Peyer's patch (tissue), 4 donors: ENCODE data around the gene ARHGEF16. TPM values are rescaled to one million over a fixed set of nuclear protein-coding genes. Genes with fewer than 3 reads are reported as not detected.

Experiments used
- DNase-seq, 3 donors: peaks; one replicate each; pipeline ENCODE4 v3.0.0-alpha.2; 2017 to 2019
- H3K27ac ChIP-seq, 4 donors: fragments of 200-600 bp; sonication (generic); one replicate each; pipeline ENCODE4 v1.5.1; 2016 to 2019
- H3K27me3 ChIP-seq, 2 donors: fragments of 200-600 bp; sonication (generic); one replicate each; pipeline ENCODE4 v1.5.1; 2019
- H3K36me3 ChIP-seq, 3 donors: fragments of 200-600 bp; sonication (generic); one replicate each; pipeline ENCODE4 v1.5.1; 2016 to 2019
- H3K4me1 ChIP-seq, 4 donors: fragments of 200-600 bp; sonication (generic); one replicate each; pipeline ENCODE4 v1.5.1; 2016 to 2019
- H3K4me3 ChIP-seq, 4 donors: fragments of 200-600 bp; sonication (generic); 1 replicate in 3 of 4; 2 replicates in 1 of 4; pipeline ENCODE4 v1.5.1; 2016 to 2019; ENCODE audit warnings: mild to moderate bottlenecking in 1 of 4
- H3K9me3 ChIP-seq, 4 donors: fragments of 200-600 bp; sonication (generic); one replicate each; pipeline ENCODE4 v1.5.1; 2016 to 2019; ENCODE audit warnings: mild to moderate bottlenecking in 1 of 4
- POLR2A ChIP-seq, 2 donors: fragments of 450-650 bp; IDR thresholded peaks; one replicate each; pipeline ENCODE4 v1.5.1; 2017; ENCODE audit warnings: antibody characterized with exemption in 2 of 2, mild to moderate bottlenecking in 2 of 2, moderate library complexity in 2 of 2
- total RNA-seq, 4 donors: library from RNA; depleted of rRNA; stranded (reverse); fragments of >200 nt; gene quantifications; one replicate each; pipeline ENCODE4 v1.1.0, GENCODE V29; 2016
- TF ChIP-seq, protein P1 (sequence below), 6 experiments: fragments of 450-650 bp in 4 of 6; fragments of 200-600 bp in 2 of 6; sonication (generic) in 1 of 6; IDR thresholded peaks; one replicate each; pipeline ENCODE4 v1.5.1; 2017 to 2019; ENCODE audit warnings: antibody characterized with exemption in 6 of 6, mild to moderate bottlenecking in 3 of 6, moderate library complexity in 1 of 6

ARHGEF16 gene
- total RNA-seq, 4 donors from 2014 or later = 43.7 to 225 (median 182) TPM

DNA sequence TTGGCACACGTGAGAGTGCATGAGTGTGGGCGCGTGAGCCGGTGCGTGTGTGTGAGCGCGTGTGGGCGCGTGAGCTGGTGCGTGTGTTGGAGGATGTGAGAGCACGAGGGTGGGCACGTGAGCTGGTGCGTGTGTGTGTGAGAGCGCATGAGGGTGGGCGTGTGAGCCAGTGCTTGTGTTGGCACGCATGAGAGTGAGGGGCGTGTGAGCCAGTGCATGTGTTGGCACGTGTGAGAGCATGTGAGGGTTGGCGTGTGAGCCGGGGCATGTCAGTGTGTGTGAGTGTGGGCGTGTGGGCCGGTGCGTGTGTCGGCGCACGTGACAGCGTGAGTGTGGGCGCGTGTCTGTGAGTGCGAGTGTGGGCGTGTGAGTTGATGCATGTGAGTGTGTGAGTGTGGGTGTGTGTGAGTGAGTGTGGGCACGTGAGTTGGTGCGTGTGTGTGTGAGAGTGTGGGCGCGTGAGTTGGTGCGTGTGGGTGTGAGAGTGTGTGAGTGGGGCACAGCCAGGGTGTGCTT is 45.7 kb upstream of the ARHGEF16 start:
- Histone ChIP-seq H3K4me1 (no peaks in the 10 kb centered on the region), H3K27me3 (no peaks in the 10 kb centered on the region), H3K9me3 (no peaks in the 10 kb centered on the region), H3K4me3 (no peak overlapping the region), H3K27ac (no peak overlapping the region), H3K36me3 (no peaks in the 10 kb centered on the region)
- TF ChIP-seq POLR2A (IDR thresholded peaks at IDR 0.05) = no peak
- TF ChIP-seq, protein P1, sequence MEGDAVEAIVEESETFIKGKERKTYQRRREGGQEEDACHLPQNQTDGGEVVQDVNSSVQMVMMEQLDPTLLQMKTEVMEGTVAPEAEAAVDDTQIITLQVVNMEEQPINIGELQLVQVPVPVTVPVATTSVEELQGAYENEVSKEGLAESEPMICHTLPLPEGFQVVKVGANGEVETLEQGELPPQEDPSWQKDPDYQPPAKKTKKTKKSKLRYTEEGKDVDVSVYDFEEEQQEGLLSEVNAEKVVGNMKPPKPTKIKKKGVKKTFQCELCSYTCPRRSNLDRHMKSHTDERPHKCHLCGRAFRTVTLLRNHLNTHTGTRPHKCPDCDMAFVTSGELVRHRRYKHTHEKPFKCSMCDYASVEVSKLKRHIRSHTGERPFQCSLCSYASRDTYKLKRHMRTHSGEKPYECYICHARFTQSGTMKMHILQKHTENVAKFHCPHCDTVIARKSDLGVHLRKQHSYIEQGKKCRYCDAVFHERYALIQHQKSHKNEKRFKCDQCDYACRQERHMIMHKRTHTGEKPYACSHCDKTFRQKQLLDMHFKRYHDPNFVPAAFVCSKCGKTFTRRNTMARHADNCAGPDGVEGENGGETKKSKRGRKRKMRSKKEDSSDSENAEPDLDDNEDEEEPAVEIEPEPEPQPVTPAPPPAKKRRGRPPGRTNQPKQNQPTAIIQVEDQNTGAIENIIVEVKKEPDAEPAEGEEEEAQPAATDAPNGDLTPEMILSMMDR (IDR thresholded peaks at IDR 0.05) = no peak
- DNase-seq = no peak

DNA sequence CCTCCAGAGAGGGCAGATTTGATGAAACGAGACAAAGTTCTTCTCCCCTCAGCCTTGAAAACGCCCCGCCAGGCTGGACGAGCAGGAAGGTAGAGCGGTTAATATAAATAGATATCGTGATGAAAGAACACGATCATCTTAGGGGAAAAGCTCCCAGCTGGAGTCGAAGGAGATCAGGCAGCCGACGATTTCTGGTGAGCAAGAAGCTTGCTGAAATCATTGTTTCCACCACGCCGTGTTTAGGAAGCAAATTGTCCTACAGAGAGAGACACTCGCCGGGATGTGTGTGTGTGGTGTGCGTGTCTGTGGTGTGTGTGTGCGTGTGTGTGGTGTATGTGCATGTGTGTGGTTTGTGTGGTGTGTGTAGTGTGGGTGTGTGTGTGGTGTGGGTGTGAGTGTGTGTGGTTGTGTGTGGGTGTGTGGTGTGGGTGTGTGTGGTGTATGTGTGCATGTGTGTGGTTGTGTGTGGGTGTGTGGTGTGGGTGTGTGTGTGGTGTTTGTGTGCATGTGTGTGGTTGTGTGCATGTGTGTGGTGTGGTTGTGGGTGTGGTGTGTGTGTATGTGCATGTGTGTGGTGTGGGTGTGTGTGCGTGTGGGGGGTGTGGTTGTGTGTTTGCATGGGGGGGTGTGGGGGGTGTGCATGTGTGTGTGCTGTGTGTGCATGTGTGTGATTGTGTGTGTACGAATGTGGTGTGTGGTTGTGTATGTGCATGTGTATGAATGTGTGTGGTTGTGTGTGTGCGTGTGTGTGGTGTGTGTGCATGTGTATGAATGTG is 44.9 kb upstream of the ARHGEF16 start:
- no peaks in the 10 kb centered on the region for H3K27me3 ChIP-seq
- no peak overlapping the region for H3K4me3 ChIP-seq
- TF ChIP-seq, protein P1 (IDR thresholded peaks at IDR 0.05) = no peak
- TF ChIP-seq POLR2A (IDR thresholded peaks at IDR 0.05) = no peak
- H3K36me3 ChIP-seq = no peaks in the 10 kb centered on the region
- no peak for DNase-seq
- H3K27ac ChIP-seq = no peak overlapping the region
- H3K9me3 ChIP-seq = no peaks in the 10 kb centered on the region
- no peaks in the 10 kb centered on the region for H3K4me1 ChIP-seq

DNA sequence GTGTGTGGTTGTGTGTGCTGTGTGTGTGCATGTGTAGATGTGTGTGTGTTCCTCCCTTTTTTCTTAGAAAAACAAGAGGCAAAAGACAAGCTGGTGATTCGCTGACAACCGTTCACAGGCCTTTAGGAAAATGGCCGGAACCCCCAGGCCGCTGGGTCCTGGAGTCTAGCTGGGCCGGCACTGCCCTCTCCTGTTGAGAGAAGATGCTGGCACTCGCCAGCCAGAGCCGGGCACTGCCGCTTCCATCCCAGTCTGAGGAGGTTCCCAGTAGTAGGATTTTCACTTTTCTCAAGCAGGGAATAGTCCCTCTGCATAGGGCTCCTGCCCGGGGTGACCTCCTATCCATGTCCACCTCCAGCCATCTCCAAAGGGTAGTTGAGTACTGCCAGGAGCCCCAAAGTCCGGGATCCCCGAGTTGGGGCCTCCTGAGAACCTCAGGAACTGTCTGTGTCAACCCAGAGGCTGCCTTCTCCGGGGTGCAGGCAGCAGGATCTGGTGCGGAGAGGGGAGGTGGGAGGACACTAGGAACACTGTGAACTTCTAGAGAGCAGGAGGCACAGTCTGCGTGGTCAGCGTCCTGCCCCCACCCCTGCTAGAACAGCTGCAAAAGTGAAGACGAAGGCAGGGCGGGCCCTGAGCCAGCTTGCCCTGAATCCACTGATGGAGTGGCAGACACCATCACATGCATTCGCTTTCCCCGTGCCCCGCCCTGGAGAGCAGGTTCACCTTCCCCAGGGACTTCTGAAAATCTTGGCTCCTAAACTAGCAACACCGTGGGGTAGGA is 44.1 kb upstream of the ARHGEF16 start:
- H3K36me3 ChIP-seq = no peaks in the 10 kb centered on the region
- no peaks in the 10 kb centered on the region for H3K9me3 ChIP-seq
- H3K4me3 ChIP-seq = no peak overlapping the region
- H3K27ac ChIP-seq = no peak overlapping the region
- no peaks in the 10 kb centered on the region for H3K4me1 ChIP-seq
- TF ChIP-seq, protein P1 (IDR thresholded peaks at IDR 0.05) = peak in 4 of 6 experiments; percentile 39 to 74 (median 68)
- TF ChIP-seq POLR2A (IDR thresholded peaks at IDR 0.05) = no peak
- DNase-seq = peak in 2 of 3 donors; percentile 59 to 71
- no peaks in the 10 kb centered on the region for H3K27me3 ChIP-seq

DNA sequence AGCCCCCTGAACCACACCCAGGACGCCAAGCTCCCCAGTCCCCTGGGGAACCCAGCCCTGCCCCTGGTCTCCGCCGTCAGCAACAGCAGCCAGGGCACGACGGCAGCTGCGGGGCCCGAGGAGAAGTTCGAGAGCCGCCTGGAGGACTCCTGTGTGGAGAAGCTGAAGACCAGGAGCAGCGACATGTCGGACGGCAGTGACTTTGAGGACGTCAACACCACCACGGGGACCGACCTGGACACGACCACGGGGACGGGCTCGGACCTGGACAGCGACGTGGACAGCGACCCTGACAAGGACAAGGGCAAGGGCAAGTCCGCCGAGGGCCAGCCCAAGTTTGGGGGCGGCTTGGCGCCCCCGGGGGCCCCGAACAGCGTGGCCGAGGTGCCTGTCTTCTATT is 42.7 kb upstream of the ARHGEF16 start:
- Histone ChIP-seq H3K9me3 (peaks cover 0 to 7% (median 3%) of the 10 kb centered on the region in 4 donors), H3K27me3 (no peaks in the 10 kb centered on the region), H3K36me3 (no peaks in the 10 kb centered on the region), H3K4me1 (no peaks in the 10 kb centered on the region), H3K4me3 (no peak overlapping the region), H3K27ac (no peak overlapping the region)
- TF ChIP-seq POLR2A (IDR thresholded peaks at IDR 0.05) = no peak
- TF ChIP-seq, protein P1 (IDR thresholded peaks at IDR 0.05) = no peak
- DNase-seq = no peak

DNA sequence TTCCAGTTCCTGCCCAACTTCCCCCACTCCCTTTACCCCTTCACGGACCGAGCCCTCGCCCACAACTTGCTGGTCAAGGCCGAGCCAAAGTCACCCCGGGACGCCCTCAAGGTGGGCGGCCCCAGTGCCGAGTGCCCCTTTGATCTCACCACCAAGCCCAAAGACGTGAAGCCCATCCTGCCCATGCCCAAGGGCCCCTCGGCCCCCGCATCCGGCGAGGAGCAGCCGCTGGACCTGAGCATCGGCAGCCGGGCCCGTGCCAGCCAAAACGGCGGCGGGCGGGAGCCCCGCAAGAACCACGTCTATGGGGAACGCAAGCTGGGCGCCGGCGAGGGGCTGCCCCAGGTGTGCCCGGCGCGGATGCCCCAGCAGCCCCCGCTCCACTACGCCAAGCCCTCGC is 42.1 kb upstream of the ARHGEF16 start:
- peaks cover 0 to 10% (median 5%) of the 10 kb centered on the region in 4 donors for H3K9me3 ChIP-seq
- no peaks in the 10 kb centered on the region for H3K4me1 ChIP-seq
- H3K36me3 ChIP-seq = no peaks in the 10 kb centered on the region
- DNase-seq = no peak
- no peak overlapping the region for H3K27ac ChIP-seq
- no peak for TF ChIP-seq POLR2A (IDR thresholded peaks at IDR 0.05)
- TF ChIP-seq, protein P1 (IDR thresholded peaks at IDR 0.05) = no peak
- no peaks in the 10 kb centered on the region for H3K27me3 ChIP-seq
- H3K4me3 ChIP-seq = no peak overlapping the region
